ENCODE results near the gene PLXDC2.
"Not testable (repeated sequence)": the region's sequence is repeated elsewhere in the genome, so short reads cannot be mapped to it uniquely, and the experiment has no call there.

PLXDC2 gene

DNA sequence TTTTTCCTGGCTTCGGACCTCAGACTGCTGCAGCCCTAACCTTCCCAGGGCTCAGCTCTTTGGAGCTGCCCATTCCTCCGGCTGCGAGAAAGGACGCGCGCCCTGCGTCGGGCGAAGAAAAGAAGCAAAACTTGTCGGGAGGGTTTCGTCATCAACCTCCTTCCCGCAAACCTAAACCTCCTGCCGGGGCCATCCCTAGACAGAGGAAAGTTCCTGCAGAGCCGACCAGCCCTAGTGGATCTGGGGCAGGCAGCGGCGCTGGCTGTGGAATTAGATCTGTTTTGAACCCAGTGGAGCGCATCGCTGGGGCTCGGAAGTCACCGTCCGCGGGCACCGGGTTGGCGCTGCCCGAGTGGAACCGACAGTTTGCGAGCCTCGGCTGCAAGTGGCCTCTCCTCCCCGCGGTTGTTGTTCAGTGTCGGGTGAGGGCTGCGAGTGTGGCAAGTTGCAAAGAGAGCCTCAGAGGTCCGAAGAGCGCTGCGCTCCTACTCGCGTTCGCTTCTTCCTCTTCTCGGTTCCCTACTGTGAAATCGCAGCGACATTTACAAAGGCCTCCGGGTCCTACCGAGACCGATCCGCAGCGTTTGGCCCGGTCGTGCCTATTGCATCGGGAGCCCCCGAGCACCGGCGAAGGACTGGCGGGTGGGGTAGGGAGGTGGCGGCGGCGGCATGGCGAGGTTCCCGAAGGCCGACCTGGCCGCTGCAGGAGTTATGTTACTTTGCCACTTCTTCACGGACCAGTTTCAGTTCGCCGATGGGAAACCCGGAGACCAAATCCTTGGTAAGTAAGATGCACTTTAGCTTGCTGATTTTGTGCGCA, at the start of gene PLXDC2:
TSS of gene PLXDC2 (plus strand) at position 22 of the 820 bp plus-strand sequence.
- no peak for DNase-seq

GRCh38 chr10:19767876-19768275, 48.4 kb upstream of the PLXDC2 start:
- DNase-seq = no peak

DNA sequence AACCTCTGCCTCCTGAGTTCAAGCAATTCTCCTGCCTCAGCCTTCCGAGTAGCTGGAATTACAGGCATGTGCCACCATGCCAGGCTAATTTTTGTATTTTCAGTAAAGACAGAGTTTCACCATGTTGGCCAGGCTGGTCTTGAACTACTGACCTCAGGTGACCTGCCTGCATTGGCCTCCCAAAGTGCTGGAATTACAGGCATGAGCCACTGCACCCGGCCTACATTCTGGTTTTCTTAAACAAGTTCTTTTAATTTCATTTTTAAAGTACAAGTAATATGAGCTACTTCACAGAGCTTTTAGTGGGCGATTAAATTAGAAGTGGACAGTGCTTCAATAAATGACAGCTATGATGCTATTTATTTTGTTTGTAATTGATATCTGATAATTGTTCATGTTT, 46.4 kb upstream of the PLXDC2 start:
- DNase-seq = not testable (repeated sequence)

GRCh38 chr10:19772972-19773371, 43.3 kb upstream of the PLXDC2 start:
- no peak for DNase-seq

DNA sequence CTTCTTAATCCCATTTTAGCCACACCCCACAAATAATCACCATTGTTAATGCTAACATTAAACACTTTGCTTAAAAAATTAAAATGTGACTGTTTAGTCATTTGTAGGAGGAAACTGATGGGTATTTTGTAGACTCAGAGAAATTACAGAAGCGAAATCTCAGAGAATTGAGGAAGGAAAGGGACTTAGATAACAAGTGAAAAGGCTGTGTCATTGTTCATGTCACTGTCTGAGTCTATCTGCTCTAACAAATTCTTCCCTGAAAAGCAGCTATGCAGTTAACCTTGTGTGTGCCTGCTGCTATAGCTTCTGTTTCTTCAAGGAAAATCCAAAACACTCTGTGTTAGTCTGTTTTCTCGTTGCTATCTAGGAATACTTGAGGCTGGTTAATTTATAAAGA, 40.9 kb upstream of the PLXDC2 start:
- DNase-seq = no peak

- no peak for DNase-seq
Observed at GRCh38 chr10:19777806-19778205, 38.4 kb upstream of the PLXDC2 start.

DNA sequence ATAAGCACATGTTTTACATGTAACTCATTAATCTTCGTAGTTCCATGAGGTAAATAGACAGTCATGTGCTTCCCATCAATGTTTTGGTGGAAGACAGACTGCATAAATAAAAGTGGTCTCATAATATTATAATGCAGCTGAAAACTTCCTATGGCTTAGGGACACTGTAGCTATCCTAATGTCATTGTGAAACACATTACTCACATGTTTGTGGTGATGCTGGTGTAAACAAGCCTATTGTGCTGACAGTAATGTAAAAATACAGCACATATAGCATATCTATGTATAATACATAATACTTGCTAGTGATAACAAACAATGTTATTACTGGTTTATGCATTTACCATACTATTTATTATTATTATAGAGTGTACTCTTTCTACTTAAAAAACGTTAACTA, 37.2 kb upstream of the PLXDC2 start:
- DNase-seq = no peak

DNA sequence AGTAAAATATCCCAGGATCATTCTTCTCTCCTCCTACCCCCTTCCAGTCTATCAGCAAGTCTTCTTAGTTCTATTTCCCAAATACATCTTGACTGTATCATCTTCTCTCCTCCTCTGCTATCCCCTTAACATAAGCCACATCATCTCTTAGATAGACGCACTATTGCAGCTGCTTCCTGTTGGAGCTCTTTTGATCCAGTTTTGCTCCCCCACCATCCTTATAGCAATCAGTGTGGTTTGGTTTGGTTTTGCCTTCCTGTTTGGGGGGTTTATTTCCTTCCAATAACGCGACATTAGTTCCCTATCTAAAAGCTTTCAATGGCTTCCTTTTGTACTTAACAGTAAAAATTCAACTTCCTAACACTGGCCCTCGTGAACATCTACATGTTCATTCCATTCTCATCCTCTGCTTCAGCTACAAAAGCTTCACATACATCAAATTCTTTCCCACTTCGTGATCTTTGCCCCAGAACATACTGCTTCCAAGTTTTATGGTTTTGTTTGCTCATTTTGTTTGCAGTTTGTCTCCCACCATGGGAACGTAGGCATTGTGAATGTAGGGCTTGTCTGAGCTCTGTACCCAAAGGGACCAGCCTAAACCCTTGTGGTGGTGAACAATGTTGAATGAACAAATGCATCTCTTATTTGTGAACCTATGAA, 33.7 kb upstream of the PLXDC2 start:
- DNase-seq = no peak

GRCh38 chr10:19783721-19784120, 32.5 kb upstream of the PLXDC2 start:
- DNase-seq = no peak

DNA sequence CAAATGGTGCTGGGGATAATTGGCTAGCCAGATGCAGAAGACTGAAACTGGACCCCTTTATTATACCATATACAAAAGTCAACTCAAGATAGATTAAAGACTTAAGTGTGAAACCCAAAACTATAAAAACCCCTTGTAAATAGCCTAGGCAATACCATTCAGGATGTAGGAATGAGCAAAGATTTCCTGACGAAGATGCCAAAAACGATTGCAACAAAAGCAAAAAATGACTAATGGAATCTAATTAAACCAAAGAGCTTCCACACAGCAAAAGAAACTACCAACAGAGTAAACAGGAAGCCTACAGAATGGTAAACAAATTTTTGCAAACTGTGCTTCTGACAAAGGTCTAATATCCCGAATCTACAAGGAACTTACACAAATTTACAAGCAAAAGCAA, 30.9 kb upstream of the PLXDC2 start:
- no peak for DNase-seq

DNA sequence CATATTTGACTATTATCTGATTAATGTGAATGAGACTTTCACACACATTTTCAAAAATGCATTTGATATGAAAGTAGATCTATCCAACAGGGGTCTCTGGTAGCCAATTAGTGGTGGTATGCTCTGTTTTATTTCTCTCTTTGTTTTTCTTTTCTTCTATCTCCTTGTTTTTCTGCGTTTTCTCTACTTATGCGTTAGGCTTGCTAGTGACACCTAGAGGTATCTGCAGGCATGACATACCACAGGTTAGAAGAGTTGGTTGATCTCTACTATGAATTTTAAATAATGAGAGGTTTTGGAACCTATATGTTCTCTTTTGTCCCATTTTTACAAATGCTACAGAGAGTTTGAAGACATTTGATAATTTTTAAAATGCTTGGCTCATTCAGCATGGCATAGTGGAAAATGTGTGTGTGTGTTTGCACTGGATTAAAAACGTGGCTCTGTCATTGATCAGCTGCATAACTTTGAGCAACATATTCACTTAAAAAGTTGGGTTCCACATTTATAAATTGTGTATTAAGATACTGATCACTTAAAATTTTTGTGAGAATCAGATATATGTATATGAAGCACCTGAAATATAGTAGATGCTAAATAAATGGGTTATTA, 28.1 kb upstream of the PLXDC2 start:
- DNase-seq = no peak

DNA sequence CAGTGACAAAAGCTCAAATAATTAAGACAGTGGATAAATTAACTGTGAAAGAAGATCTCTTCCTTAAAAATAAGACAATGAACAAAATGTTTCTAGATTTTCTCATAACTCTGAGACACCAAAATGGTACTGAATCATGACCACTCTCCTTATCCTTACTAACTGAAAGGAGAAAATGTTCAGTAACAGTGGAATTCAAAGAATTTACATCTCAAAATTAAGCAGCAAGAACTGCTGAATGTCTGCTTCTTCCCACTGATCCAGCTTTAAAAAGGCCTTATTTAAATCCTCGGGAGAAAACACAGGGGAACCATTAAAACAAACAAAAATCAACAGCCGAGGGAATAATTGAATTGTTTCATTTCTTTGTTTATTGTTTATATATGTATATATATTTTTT, 27.3 kb upstream of the PLXDC2 start:
- DNase-seq = no peak

DNA sequence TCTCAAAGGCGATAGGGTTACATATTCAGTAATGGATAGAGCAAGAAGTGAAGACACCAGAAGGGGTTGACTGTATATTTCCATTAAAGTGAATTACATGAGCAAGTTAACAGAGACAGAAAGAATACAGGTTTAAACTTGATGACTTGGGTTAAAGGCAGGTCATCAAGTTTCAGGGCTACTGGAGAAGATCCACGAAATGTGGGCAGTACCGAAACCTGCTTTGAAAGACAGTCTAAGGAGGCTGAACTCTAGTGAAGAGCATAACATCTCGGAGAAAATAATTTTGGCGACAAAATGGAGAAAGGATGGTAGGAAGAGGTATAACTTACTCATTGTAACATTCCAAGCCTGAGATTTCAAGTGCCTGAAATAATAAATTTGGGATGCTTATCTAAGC, 26.6 kb upstream of the PLXDC2 start:
- no peak for DNase-seq

- DNase-seq = no peak
Observed at GRCh38 chr10:19791032-19791431, 25.2 kb upstream of the PLXDC2 start.

DNA sequence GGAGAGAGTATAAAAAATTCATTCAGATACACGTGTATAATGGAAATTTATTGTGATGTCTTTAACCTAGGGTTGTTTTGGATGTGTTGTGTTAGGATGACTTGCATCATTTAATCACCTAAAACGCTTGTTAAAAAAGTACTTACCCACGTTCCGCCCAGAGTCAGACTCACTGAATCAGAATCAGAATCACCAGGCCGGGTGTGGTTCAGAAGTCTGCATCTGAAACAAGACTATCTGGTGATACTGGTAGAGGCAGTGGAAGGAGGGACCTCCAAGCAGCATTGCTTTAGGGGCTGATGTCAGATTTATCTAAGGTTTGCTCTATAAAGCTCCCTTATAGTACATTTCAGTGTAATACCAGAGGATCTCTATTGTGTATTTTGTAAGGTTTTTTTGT, 20.5 kb upstream of the PLXDC2 start:
- no peak for DNase-seq

DNA sequence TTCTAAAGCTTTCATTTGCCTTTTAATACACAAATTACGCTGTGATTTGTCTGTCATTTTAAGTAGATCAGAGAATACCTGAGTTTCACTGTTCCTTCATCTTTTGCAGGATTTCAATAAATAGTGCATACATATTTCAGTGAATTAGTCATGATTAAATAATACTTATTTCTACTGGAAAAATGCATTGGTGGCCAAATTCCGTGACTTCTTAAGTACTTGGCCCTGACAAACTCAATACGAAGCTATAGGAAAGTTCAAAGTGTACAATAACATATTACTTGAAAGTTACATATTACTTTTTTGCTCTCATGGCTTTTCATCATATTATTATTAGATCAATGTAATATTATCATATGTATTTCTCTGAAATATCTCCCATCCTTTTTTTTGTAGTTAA, 16.1 kb upstream of the PLXDC2 start:
- DNase-seq = no peak

DNA sequence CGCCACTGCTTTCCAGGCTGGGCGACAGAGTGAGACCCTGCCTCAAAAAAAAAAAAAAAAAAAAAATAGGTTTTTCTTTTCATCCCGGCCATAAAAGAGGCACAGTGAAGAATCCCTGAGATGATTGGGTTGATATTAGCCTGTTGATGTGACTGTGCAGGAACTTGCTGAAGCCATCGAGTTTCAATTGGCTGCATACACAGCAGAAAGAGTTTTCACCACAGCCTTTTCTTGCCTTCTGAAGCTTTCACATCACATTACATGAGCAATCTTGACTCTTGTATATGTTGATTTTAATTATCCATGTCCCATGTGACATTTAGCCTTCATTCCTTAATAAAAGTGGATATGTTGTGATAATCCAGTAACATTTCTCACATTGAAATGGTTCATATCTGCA, 14.9 kb upstream of the PLXDC2 start:
- DNase-seq = no peak

GRCh38 chr10:19803676-19804075, 12.6 kb upstream of the PLXDC2 start:
- no peak for DNase-seq

GRCh38 chr10:19809481-19809880, 6.8 kb upstream of the PLXDC2 start:
- DNase-seq = no peak

DNA sequence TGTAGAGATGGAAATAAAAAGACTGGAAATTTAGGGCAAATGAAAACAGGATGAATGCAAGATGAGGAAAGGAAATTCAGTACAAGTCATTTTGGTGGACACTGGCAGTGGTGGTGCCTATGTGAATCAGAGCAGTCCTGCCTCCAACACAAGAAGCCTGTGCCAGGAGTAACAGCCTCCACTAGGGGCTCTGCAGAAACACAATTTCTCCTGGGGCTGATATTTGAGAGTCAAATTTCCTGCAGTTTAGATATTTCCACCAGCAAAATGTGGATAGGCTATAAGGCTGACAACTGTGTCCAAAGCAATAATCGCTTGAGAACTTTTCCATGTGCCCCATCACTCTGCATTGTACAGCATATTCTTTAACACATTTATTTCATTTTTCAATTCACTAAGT, 4.7 kb upstream of the PLXDC2 start:
- no peak for DNase-seq

GRCh38 chr10:19812976-19813375, 3.3 kb upstream of the PLXDC2 start:
- DNase-seq = no peak

GRCh38 chr10:19815036-19815730, 1.0 kb upstream of the PLXDC2 start:
- DNase-seq = no peak

GRCh38 chr10:19815731-19816410, 361 bp upstream of the PLXDC2 start:
- DNase-seq = no peak
